Stomach (tissue), 9 donors: ENCODE data around the gene OLA1. TPM values are rescaled to one million over a fixed set of nuclear protein-coding genes. Genes with fewer than 3 reads are reported as not detected.

Experiments
- DNase-seq, 2 donors: peaks; one replicate each; pipeline versions ENCODE4 v3.0.0 to v3.0.0-alpha.2; 2013 to 2019
- H3K27ac ChIP-seq, 5 donors: fragments of 200-600 bp in 4 of 5; sonication (generic) in 4 of 5; one replicate each; pipeline ENCODE4 v1.5.1; 2013 to 2019; ENCODE audit warnings: mild to moderate bottlenecking in 1 of 5, moderate library complexity in 1 of 5
- H3K27me3 ChIP-seq, 3 donors: fragments of 200-600 bp; sonication (generic); one replicate each; pipeline ENCODE4 v1.5.1; 2017 to 2019; ENCODE audit warnings: mixed run types in 1 of 3
- H3K36me3 ChIP-seq, 4 donors: fragments of 200-600 bp; sonication (generic); 1 replicate in 3 of 4; 2 replicates in 1 of 4; pipeline ENCODE4 v1.5.1; 2016 to 2019
- H3K4me1 ChIP-seq, 4 donors: fragments of 200-600 bp; sonication (generic); one replicate each; pipeline ENCODE4 v1.5.1; 2016 to 2019
- H3K4me3 ChIP-seq, 4 donors: fragments of 200-600 bp; sonication (generic) in 3 of 4; one replicate each; pipeline ENCODE4 v1.5.1; 2016 to 2019; ENCODE audit warnings: mild to moderate bottlenecking in 1 of 4
- H3K9me3 ChIP-seq, 4 donors: fragments of 200-600 bp; sonication (generic); one replicate each; pipeline ENCODE4 v1.5.1; 2016 to 2019
- EP300 ChIP-seq: sonication (generic); formaldehyde crosslinking; IDR thresholded peaks from one replicate; pipeline ENCODE4 v1.6.1; 2017; ENCODE audit warnings: antibody characterized with exemption
- POLR2A ChIP-seq, 4 donors: fragments of 450-650 bp; IDR thresholded peaks; one replicate each; pipeline ENCODE4 v1.6.1; 2016; ENCODE audit warnings: antibody characterized with exemption in 4 of 4, control low read depth in 2 of 4, mild to moderate bottlenecking in 1 of 4, moderate library complexity in 1 of 4
- POLR2AphosphoS5 ChIP-seq, 3 donors: sonication (generic); formaldehyde crosslinking; IDR thresholded peaks; one replicate each; pipeline ENCODE4 v1.6.1; 2016; ENCODE audit warnings: antibody characterized with exemption in 3 of 3
- WGBS, 5 donors: extraction: QIAGEN DNeasy Blood & Tissue Kit in 3 of 5; methylation state at CpG; one replicate each; pipeline versions ENCODE4 v1.1.5 to v1.1.7; 2013 to 2018; 5-methylcytosine and 5-hydroxymethylcytosine counted together
- intact Hi-C: fragments of 100-400 bp; cut with DNase I; formaldehyde crosslinking; loops from one replicate; pipeline ENCODE4 v1.15.1; 2023; ENCODE audit warnings: low total_unique reads
- polyA plus RNA-seq, 3 donors: library from polyadenylated mRNA; stranded (reverse); fragments of 200-250 nt; gene quantifications; one replicate each; pipeline ENCODE4 v1.2.3, GENCODE V29; 2013
- total RNA-seq, 5 donors: library from RNA; depleted of rRNA; stranded (reverse); fragments of >200 nt; gene quantifications; one replicate each; pipeline versions ENCODE4 v1.1.0 to v1.2.3, GENCODE V29; 2014 to 2016
- TF ChIP-seq, protein P1 (sequence below), 7 experiments: fragments of 450-650 bp in 4 of 7; fragments of 200-600 bp in 3 of 7; sonication (generic) in 3 of 7; IDR thresholded peaks; one replicate each; pipeline ENCODE4 v1.5.1; 2016 to 2019; ENCODE audit warnings: antibody characterized with exemption in 7 of 7, control low read depth in 2 of 7, mild to moderate bottlenecking in 1 of 7
- donor health status: healthy with polysubstance abuse.
- donor health status: Bipolar disorder and iron deficiency.
- donor health status: healthy.

Gene OLA1
- total and polyA plus RNA-seq, 8 donors = 20.6 to 149 (median 75.3) TPM

DNA sequence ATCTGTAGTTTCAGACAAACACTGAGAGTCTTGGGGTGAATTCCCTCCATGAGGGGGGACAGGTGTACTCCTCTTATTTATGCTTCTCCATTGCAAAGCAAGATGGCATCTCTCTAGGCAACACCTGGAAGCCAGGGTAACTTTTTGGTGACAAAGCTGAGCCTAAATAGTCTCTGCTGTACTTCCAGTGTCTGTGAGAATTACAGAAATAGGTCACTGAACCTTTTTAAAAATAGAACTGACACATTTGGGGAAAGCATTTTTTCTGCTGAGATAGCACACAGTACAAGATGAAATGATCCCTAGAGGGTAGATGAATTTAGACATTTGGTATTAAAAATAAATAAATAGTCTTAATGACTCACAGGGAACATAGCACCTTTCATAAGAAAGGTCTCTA lies 211.5 kb downstream of the OLA1 start:
- H3K9me3 ChIP-seq = no peaks in the 10 kb centered on the region
- intact Hi-C loops = no loop called here
- no peak overlapping the region for H3K4me3 ChIP-seq
- H3K27me3 ChIP-seq = no peaks in the 10 kb centered on the region
- no peak for DNase-seq
- TF ChIP-seq EP300 (no peak), POLR2AphosphoS5 (IDR thresholded peaks at IDR 0.05) (no peak), POLR2A (IDR thresholded peaks at IDR 0.05) (no peak)
- TF ChIP-seq, protein P1, sequence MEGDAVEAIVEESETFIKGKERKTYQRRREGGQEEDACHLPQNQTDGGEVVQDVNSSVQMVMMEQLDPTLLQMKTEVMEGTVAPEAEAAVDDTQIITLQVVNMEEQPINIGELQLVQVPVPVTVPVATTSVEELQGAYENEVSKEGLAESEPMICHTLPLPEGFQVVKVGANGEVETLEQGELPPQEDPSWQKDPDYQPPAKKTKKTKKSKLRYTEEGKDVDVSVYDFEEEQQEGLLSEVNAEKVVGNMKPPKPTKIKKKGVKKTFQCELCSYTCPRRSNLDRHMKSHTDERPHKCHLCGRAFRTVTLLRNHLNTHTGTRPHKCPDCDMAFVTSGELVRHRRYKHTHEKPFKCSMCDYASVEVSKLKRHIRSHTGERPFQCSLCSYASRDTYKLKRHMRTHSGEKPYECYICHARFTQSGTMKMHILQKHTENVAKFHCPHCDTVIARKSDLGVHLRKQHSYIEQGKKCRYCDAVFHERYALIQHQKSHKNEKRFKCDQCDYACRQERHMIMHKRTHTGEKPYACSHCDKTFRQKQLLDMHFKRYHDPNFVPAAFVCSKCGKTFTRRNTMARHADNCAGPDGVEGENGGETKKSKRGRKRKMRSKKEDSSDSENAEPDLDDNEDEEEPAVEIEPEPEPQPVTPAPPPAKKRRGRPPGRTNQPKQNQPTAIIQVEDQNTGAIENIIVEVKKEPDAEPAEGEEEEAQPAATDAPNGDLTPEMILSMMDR (IDR thresholded peaks at IDR 0.05) = no peak
- peaks cover 5 to 24% (median 10%) of the 10 kb centered on the region in 4 donors for H3K4me1 ChIP-seq
- no peaks in the 10 kb centered on the region for H3K36me3 ChIP-seq
- peak overlapping the region in 2 of 5 donors; percentile 46 to 70 for H3K27ac ChIP-seq

- Histone ChIP-seq H3K4me1 (peaks cover 5 to 24% (median 10%) of the 10 kb centered on the region in 4 donors), H3K36me3 (no peaks in the 10 kb centered on the region), H3K27ac (peak overlapping the region in 3 of 5 donors; percentile 18 to 70 (median 46)), H3K27me3 (no peaks in the 10 kb centered on the region), H3K9me3 (no peaks in the 10 kb centered on the region), H3K4me3 (no peak overlapping the region)
- TF ChIP-seq POLR2AphosphoS5 (IDR thresholded peaks at IDR 0.05) = no peak
- TF ChIP-seq, protein P1 (IDR thresholded peaks at IDR 0.05) = peak in 1 of 7 experiments; percentile 26
- no peak for TF ChIP-seq POLR2A (IDR thresholded peaks at IDR 0.05)
- no peak for TF ChIP-seq EP300
- no peak for DNase-seq
- intact Hi-C loops = no loop called here
- 58 to 68% (median 59%) methylated on average over 12 of the region's 12 CpGs for WGBS, 5 donors
These were observed 212.2 kb downstream of the OLA1 start for GRCh38 chr2:174035981-174036742.

GRCh38 chr2:174035117-174035635 lies 213.2 kb downstream of the OLA1 start:
- DNase-seq = no peak
- H3K27me3 ChIP-seq = no peaks in the 10 kb centered on the region
- no peaks in the 10 kb centered on the region for H3K9me3 ChIP-seq
- H3K27ac ChIP-seq = no peak overlapping the region
- H3K36me3 ChIP-seq = no peaks in the 10 kb centered on the region
- no peak overlapping the region for H3K4me3 ChIP-seq
- WGBS, 5 donors = 73 to 87% (median 80%) methylated on average over 3 of the region's 3 CpGs
- peaks cover 5 to 23% (median 9%) of the 10 kb centered on the region in 4 donors for H3K4me1 ChIP-seq
- TF ChIP-seq, protein P1 (IDR thresholded peaks at IDR 0.05) = no peak
- intact Hi-C loops = no loop called here

- H3K27ac ChIP-seq = no peak overlapping the region
- peaks cover 0 to 14% (median 2%) of the 10 kb centered on the region in 4 donors for H3K4me1 ChIP-seq
- 88 to 94% (median 90%) methylated on average over 2 of the region's 2 CpGs for WGBS, 5 donors
- no peaks in the 10 kb centered on the region for H3K36me3 ChIP-seq
- TF ChIP-seq POLR2A (IDR thresholded peaks at IDR 0.05) = no peak
- TF ChIP-seq, protein P1 (IDR thresholded peaks at IDR 0.05) = no peak
- no peak for TF ChIP-seq EP300
- no peak for TF ChIP-seq POLR2AphosphoS5 (IDR thresholded peaks at IDR 0.05)
- no peaks in the 10 kb centered on the region for H3K27me3 ChIP-seq
- H3K4me3 ChIP-seq = no peak overlapping the region
- H3K9me3 ChIP-seq = no peaks in the 10 kb centered on the region
- no peak for DNase-seq
- intact Hi-C loops = no loop called here
These were observed 215.2 kb downstream of the OLA1 start for GRCh38 chr2:174033163-174033550.
